Measurements from ENCODE around the gene CMTM7.
A peak's percentile ranks its signal among the peaks of the same experiment; 100 is the strongest.

CMTM7 gene

GRCh38 chr3:32487781-32488473, 96.3 kb downstream of the CMTM7 start:
- no peak for TF ChIP-seq CTCF (IDR thresholded peaks at IDR 0.05; ENCODE audit: low read depth, low read length, missing control alignments)
- Histone ChIP-seq H3K36me3 (replicated peaks) (peaks cover 11% of the 10 kb centered on the region), H3K4me3 (ENCODE audit: low read depth, low read length) (no peak overlapping the region), H3K27me3 (replicated peaks) (no peaks in the 10 kb centered on the region), H3K27ac (no peak overlapping the region)
- in situ Hi-C loops (cut with HindIII; ENCODE audit: low pct_ligation_motif_present, low sequenced_read_pairs): no loop called here
- no peak for DNase-seq

- no peak for TF ChIP-seq CTCF (IDR thresholded peaks at IDR 0.05; ENCODE audit: low read depth, low read length, missing control alignments)
- no peaks in the 10 kb centered on the region for H3K27me3 ChIP-seq (replicated peaks)
- no peak overlapping the region for H3K4me3 ChIP-seq (ENCODE audit: low read depth, low read length)
- in situ Hi-C loops (cut with HindIII; ENCODE audit: low pct_ligation_motif_present, low sequenced_read_pairs): no loop called here
- H3K36me3 ChIP-seq (replicated peaks): peaks cover 11% of the 10 kb centered on the region
- no peak for DNase-seq
- no peak overlapping the region for H3K27ac ChIP-seq
Measured at GRCh38 chr3:32488474-32489008, 96.9 kb downstream of the CMTM7 start.

GRCh38 chr3:32492684-32493436, 101.2 kb downstream of the CMTM7 start:
- TF ChIP-seq CTCF (IDR thresholded peaks at IDR 0.05; ENCODE audit: low read depth, low read length, missing control alignments): no peak
- H3K27ac ChIP-seq: no peak overlapping the region
- no peaks in the 10 kb centered on the region for H3K27me3 ChIP-seq (replicated peaks)
- H3K4me3 ChIP-seq (ENCODE audit: low read depth, low read length): no peak overlapping the region
- no peak for DNase-seq
- H3K36me3 ChIP-seq (replicated peaks): no peaks in the 10 kb centered on the region
- in situ Hi-C loops (cut with HindIII; ENCODE audit: low pct_ligation_motif_present, low sequenced_read_pairs): no loop called here

- Histone ChIP-seq H3K27ac (peak overlapping the region; percentile 15), H3K36me3 (replicated peaks) (no peaks in the 10 kb centered on the region), H3K27me3 (replicated peaks) (no peaks in the 10 kb centered on the region), H3K4me3 (ENCODE audit: low read depth, low read length) (no peak overlapping the region)
- in situ Hi-C loops (cut with HindIII; ENCODE audit: low pct_ligation_motif_present, low sequenced_read_pairs): no loop called here
- TF ChIP-seq CTCF (IDR thresholded peaks at IDR 0.05; ENCODE audit: low read depth, low read length, missing control alignments): no peak
- DNase-seq: peak; percentile 24
Measured at GRCh38 chr3:32493437-32494414, 102.1 kb downstream of the CMTM7 start.

GRCh38 chr3:32495085-32495484, 103.4 kb downstream of the CMTM7 start:
- DNase-seq: no peak
- H3K27ac ChIP-seq: no peak overlapping the region
- in situ Hi-C loops (cut with HindIII; ENCODE audit: low pct_ligation_motif_present, low sequenced_read_pairs): no loop called here

More at GRCh38 chr3:32495085-32495484, 103.4 kb downstream of the CMTM7 start:
- Histone ChIP-seq H3K4me3 (ENCODE audit: low read depth, low read length) (no peak overlapping the region), H3K36me3 (replicated peaks) (no peaks in the 10 kb centered on the region), H3K27me3 (replicated peaks) (no peaks in the 10 kb centered on the region)
- no peak for TF ChIP-seq CTCF (IDR thresholded peaks at IDR 0.05; ENCODE audit: low read depth, low read length, missing control alignments)
